G401 (cell line): ENCODE measurements around the gene BOK. TPM values are rescaled to one million over a fixed set of nuclear protein-coding genes. Genes with fewer than 3 reads are reported as not detected.
A peak's percentile ranks its signal among the peaks of the same experiment; 100 is the strongest.

ENCODE experiments used
- DNase-seq: peaks from one replicate; pipeline ENCODE4 v3.0.0-alpha.2; 2015; ENCODE audit warnings: low spot score
- in situ Hi-C: cut with HindIII; loops from 2 replicates; pipeline ENCODE4 v1.10.0; 2016; ENCODE audit warnings: low sequenced_read_pairs, mixed read lengths
- total RNA-seq: library from RNA; depleted of rRNA; stranded (reverse); fragments of >200 nt; shearing (Covaris generic); gene quantifications from 2 replicates; pipeline ENCODE4 v1.2.3, GENCODE V29; 2014; rRNA removed

The BOK gene
- total RNA-seq, 1 experiment from 2014 or later, result 36.3 TPM

GRCh38 chr2:241613017-241613780 lies 54.7 kb downstream of the BOK start:
- in situ Hi-C loops, result no loop called here
- no peak for DNase-seq

GRCh38 chr2:241615041-241615440 lies 56.5 kb downstream of the BOK start:
- in situ Hi-C loops, result no loop called here
- DNase-seq, result no peak

DNA sequence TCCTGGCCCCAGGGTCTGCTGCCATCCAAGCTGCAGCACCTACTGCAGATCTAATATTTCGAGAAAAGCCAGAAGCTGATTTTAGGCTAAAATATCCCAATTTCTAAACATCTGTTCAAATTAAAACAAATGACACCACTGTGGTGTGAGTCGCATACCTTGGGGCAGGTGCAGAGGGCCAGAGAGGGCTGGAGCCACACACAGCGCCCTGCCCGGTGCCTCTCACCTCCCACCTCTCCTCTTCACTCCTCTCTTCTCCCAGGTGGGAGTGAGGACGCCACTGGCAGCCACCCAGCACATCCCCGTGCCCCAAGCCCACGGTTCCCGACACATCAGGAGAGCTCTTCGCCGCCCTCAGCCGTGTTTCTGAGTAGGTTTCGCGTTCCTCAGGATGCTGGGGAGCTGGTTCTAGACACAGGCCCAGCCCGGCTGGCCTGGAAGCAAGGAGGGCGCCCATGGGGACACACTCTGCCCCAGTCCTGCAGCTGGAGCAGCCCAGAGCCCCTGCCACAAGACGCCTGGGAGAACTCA lies 57.0 kb downstream of the BOK start:
- no peak for DNase-seq
- in situ Hi-C loops, result no loop called here

DNA sequence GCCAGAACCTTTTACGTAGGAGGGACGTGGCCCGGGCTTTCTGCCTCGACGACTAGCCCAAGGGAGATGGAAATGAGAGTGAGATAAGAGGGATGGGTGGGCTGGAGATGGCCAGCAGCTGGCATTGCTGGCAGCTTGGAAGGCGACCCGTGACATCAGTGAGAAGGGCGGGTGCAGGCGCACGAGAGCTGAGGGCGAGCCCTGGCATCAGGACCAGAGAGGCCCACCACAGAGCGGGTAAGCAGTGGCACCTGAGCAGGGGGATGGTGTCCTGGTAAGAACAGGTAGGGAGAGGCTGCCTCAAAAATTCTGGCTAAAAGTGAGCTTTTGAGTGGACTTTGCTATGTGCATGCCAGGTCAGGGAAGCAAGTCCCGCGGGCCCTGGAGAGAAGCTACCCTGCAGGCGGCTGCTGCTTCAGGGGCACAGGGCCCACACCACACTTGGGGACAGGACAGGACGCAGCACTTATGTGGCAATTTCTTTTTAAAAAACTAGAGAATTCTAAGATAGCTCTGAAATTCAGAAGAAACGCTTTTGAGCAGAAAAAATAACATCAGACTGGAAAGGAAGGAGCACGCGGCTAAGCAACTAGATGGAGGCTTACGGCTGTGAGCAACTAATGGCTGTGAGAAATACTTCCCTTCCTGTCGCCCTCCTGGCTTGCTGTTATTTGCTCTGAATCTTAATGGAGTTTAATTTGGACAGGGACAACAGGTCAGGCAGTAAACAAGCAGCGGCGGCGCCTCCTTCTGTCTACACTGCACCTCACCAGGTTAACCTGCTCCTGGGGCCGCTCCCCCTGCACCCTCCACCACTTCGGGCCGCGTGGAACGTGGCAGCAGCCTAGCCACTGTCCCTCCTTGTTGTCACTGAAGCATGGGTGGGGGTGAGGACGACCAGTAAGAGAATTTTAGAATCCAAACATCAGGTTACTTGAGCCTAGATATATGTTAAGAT lies 57.9 kb downstream of the BOK start:
- in situ Hi-C loops, result no loop called here
- DNase-seq, result no peak

- in situ Hi-C loops, result no loop called here
- DNase-seq, result peak; percentile 86
Measured at GRCh38 chr2:241617431-241618154, 59.0 kb downstream of the BOK start.

DNA sequence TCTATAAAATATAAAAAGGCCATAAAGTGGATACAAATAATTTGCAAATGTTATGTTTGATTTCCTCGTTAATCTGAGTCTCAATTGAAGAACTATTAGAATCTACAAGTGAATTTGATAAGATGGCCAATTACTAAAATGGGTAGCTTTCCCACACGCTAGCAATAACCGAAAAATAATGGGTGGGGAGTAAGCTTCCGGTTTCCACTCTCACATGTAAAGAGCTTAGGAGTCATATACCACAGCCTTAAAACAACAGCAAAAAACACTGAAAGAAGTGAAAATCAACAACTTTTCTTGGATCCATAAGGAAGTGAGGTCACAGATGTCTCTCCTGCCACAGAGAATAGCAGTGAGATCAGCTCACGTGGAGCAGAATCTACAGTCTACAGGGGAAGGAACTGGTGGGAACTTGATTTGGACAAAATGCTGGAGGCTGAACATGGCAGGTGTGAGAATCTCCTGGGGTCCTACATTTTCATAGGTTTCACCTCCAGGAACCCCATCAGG lies 59.8 kb downstream of the BOK start:
- DNase-seq, result no peak
- in situ Hi-C loops, result no loop called here

DNA sequence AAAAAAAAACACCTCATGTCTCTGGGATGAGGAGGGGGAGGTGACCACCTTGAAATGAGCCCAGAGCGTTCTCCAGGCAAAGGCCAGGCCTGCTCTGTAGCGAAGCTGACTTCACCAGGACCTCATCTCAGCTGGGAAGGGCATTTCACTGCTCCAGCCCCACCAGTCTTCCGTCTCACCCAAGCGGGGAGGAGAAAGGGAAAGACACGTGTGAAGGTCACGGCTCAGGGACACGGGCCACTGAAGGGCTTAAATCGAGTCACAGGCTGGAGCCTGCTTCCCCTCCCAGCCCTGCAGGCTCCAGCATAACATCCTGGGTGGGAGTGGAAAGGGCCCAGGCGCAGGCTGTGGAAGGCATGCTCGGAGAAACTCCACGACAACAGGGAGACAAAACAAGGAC lies 60.3 kb downstream of the BOK start:
- in situ Hi-C loops, result no loop called here
- DNase-seq, result no peak

DNA sequence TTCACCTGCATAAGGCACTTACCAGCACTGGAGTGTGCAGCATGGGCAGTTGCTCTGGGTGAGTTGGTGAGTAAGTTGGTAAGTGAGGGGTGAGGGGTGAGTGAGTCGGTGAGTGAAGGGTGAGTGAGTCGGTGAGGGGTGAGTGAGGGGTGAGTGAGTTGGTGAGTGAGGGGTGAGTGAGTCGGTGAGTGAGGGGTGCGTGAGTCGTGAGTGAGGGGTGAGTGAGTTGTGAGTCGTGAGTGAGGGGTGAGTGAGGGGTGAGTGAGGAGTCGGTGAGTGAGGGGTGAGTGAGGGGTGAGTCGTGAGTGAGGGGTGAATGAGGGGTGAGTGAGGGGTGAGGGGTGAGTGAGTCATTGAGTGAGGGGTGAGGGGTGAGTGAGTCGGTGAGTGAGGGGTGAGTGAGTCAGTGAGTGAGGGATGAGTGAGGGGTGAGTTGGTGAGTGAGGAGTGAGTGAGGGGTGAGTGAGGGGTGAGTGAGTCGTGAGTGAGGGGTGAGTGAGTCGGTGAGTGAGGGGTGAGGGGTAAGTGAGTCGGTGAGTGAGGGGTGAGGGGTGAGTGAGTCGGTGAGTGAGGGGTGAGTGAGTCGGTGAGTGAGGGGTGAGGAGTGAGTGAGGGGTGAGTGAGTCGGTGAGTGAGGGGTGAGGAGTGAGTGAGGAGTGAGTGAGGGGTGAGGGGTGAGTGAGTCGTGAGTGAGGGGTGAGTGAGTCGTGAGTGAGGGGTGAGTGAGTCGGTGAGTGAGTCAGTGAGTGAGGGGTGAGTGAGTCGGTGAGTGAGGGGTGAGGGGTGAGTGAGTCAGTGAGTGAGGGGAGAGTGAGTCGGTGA lies 61.3 kb downstream of the BOK start:
- in situ Hi-C loops, result no loop called here

DNA sequence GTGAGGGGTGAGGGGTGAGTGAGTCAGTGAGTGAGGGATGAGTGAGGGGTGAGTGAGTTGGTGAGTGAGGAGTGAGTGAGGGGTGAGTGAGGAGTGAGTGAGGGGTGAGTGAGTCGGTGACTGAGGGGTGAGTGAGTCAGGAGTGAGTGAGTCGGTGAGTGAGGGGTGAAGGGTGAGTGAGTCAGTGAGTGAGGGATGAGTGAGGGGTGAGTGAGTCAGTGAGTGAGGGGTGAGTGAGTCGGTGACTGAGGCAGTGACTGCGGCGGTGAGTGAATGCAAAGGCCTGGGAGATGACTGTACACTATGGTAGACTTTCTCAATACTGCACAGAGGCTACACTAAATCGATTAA lies 61.8 kb downstream of the BOK start:
- DNase-seq, result no peak
- in situ Hi-C loops, result no loop called here

More for the DNA sequence above, 61.3 kb downstream of the BOK start:
- no peak for DNase-seq

Other genes with a start within 250 kb of the BOK start
- 386 and 442 TPM in 2 replicates for gene HDLBP, start 243.1 kb upstream of the BOK start, total RNA-seq
- gene SEPTIN2, start 242.8 kb upstream of the BOK start, total RNA-seq, result 339 and 438 TPM in 2 replicates
- gene FARP2, start 202.5 kb upstream of the BOK start, total RNA-seq, result 36.3 and 38.6 TPM in 2 replicates
- gene STK25, start 50.2 kb upstream of the BOK start, total RNA-seq, result 299 and 330 TPM in 2 replicates
- 85.0 and 86.2 TPM in 2 replicates for gene THAP4, start 78.4 kb downstream of the BOK start, total RNA-seq
- 71.2 and 118 TPM in 2 replicates for gene ATG4B, start 78.9 kb downstream of the BOK start, total RNA-seq
- 52.0 and 57.9 TPM in 2 replicates for gene DTYMK, start 128.1 kb downstream of the BOK start, total RNA-seq
- gene ING5, start 143.3 kb downstream of the BOK start, total RNA-seq, result 21.6 and 65.8 TPM in 2 replicates
- 48.4 and 50.7 TPM in 2 replicates for gene D2HGDH, start 175.9 kb downstream of the BOK start, total RNA-seq
- not detected in 2 replicates for gene GAL3ST2, start 218.1 kb downstream of the BOK start, total RNA-seq